Ascending aorta (tissue), 2 donors: ENCODE measurements around the gene IBTK. TPM values are rescaled to one million over a fixed set of nuclear protein-coding genes. Genes with fewer than 3 reads are reported as not detected.
"Not testable (repeated sequence)": the region's sequence is repeated elsewhere in the genome, so short reads cannot be mapped to it uniquely, and the experiment has no call there.

Experiments
- DNase-seq, 2 donors: peaks; one replicate each; pipeline ENCODE4 v3.0.0-alpha.2; 2019; ENCODE audit warnings: low spot score in 2 of 2
- H3K27ac ChIP-seq, 2 donors: fragments of 200-600 bp; sonication (generic); one replicate each; pipeline ENCODE4 v1.5.1; 2016 to 2017; ENCODE audit warnings: mild to moderate bottlenecking in 1 of 2
- H3K27me3 ChIP-seq: fragments of 200-600 bp; sonication (generic); one replicate; pipeline ENCODE4 v1.5.1; 2017
- H3K36me3 ChIP-seq, 2 donors: fragments of 200-600 bp; sonication (generic); one replicate each; pipeline ENCODE4 v1.5.1; 2016
- H3K4me1 ChIP-seq, 2 donors: fragments of 200-600 bp; sonication (generic); one replicate each; pipeline ENCODE4 v1.5.1; 2016 to 2017; ENCODE audit warnings: mild to moderate bottlenecking in 1 of 2
- H3K4me3 ChIP-seq, 2 donors: fragments of 200-600 bp; sonication (generic); one replicate each; pipeline ENCODE4 v1.5.1; 2016 to 2017; ENCODE audit warnings: mild to moderate bottlenecking in 1 of 2
- H3K9me3 ChIP-seq, 2 donors: fragments of 200-600 bp; sonication (generic); one replicate each; pipeline ENCODE4 v1.5.1; 2016
- intact Hi-C: fragments of 100-400 bp; cut with DNase I; formaldehyde crosslinking; loops from one replicate; pipeline ENCODE4 v1.15.1; 2023
- total RNA-seq: library from RNA; depleted of rRNA; stranded (reverse); fragments of >200 nt; gene quantifications from one replicate; pipeline ENCODE4 v1.1.0, GENCODE V29; 2016
- TF ChIP-seq, protein P1 (sequence below), 3 experiments: fragments of 200-600 bp in 2 of 3; fragments of 450-650 bp in 1 of 3; sonication (generic) in 2 of 3; IDR thresholded peaks; one replicate each; pipeline ENCODE4 v1.5.1; 2016 to 2019; ENCODE audit warnings: antibody characterized with exemption in 3 of 3, mild to moderate bottlenecking in 1 of 3, moderate library complexity in 1 of 3

Gene IBTK, protein sequence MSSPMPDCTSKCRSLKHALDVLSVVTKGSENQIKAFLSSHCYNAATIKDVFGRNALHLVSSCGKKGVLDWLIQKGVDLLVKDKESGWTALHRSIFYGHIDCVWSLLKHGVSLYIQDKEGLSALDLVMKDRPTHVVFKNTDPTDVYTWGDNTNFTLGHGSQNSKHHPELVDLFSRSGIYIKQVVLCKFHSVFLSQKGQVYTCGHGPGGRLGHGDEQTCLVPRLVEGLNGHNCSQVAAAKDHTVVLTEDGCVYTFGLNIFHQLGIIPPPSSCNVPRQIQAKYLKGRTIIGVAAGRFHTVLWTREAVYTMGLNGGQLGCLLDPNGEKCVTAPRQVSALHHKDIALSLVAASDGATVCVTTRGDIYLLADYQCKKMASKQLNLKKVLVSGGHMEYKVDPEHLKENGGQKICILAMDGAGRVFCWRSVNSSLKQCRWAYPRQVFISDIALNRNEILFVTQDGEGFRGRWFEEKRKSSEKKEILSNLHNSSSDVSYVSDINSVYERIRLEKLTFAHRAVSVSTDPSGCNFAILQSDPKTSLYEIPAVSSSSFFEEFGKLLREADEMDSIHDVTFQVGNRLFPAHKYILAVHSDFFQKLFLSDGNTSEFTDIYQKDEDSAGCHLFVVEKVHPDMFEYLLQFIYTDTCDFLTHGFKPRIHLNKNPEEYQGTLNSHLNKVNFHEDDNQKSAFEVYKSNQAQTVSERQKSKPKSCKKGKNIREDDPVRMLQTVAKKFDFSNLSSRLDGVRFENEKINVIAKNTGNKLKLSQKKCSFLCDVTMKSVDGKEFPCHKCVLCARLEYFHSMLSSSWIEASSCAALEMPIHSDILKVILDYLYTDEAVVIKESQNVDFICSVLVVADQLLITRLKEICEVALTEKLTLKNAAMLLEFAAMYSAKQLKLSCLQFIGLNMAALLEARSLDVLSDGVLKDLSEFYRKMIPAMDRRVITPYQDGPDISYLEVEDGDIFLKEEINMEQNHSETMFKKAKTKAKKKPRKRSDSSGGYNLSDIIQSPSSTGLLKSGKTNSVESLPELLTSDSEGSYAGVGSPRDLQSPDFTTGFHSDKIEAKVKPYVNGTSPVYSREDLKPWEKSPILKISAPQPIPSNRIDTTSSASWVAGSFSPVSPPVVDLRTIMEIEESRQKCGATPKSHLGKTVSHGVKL (N-terminal part only)
- total RNA-seq, result 8.8 TPM

DNA sequence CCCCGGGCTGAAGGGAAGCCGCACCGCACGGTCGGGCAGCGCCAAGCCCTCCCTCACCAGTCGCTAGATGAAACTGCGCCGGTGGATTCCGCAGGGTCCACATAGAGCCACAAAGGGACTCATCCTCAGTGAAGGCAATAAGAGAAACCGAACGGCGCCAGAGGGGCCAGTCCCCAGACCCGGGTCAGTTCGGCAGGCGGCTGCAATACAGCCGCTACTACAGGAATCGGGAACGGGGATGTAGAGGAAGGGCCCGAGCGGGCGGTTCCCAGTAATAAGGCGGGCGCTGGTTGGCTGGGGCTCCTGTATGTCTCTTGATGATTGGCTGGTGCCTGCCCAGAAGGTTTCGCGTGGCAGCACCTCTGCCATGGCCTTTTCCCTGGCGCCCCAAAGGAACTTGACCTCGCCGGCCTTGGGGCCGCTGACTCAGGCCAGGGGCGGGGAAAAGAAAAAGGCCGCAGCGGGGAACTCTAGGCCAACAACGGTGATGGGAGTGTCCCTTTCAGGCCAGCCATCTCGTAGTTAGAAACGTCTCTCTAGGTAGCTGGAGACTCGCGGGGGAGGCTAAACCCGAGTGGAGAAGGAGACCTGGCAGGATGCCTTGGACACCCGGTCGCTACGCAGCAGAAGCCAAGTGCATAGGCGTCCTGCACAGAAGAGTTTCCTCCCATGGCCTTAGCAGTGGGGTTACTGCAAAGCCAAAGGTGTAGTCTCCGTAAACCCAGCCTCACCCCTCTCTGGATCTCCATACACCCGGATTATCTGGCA is at the start of gene IBTK:
Gene IBTK (minus strand): TSS at position 240 of the 768 bp plus-strand sequence. CDS start 7,258 bp downstream, outside the sequence.
- intact Hi-C loops, result loop anchor here (5.0 kb wide), 3 partner anchors 115 to 945 kb away; partner anchors contain the start of genes PGM3, RWDD2A, TENT5A and TPBG
- peak; percentile 72 to 97 for DNase-seq
- Histone ChIP-seq H3K4me1 (peaks cover 0 to 9% of the 10 kb centered on the region in 2 donors), H3K27me3 (no peaks in the 10 kb centered on the region), H3K27ac (peak within 1 kb of the TSS; percentile 96), H3K4me3 (peak within 1 kb of the TSS; percentile 92), H3K36me3 (no peaks in the 10 kb centered on the region), H3K9me3 (no peaks in the 10 kb centered on the region)
- TF ChIP-seq, protein P1, sequence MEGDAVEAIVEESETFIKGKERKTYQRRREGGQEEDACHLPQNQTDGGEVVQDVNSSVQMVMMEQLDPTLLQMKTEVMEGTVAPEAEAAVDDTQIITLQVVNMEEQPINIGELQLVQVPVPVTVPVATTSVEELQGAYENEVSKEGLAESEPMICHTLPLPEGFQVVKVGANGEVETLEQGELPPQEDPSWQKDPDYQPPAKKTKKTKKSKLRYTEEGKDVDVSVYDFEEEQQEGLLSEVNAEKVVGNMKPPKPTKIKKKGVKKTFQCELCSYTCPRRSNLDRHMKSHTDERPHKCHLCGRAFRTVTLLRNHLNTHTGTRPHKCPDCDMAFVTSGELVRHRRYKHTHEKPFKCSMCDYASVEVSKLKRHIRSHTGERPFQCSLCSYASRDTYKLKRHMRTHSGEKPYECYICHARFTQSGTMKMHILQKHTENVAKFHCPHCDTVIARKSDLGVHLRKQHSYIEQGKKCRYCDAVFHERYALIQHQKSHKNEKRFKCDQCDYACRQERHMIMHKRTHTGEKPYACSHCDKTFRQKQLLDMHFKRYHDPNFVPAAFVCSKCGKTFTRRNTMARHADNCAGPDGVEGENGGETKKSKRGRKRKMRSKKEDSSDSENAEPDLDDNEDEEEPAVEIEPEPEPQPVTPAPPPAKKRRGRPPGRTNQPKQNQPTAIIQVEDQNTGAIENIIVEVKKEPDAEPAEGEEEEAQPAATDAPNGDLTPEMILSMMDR (IDR thresholded peaks at IDR 0.05), result no peak

DNA sequence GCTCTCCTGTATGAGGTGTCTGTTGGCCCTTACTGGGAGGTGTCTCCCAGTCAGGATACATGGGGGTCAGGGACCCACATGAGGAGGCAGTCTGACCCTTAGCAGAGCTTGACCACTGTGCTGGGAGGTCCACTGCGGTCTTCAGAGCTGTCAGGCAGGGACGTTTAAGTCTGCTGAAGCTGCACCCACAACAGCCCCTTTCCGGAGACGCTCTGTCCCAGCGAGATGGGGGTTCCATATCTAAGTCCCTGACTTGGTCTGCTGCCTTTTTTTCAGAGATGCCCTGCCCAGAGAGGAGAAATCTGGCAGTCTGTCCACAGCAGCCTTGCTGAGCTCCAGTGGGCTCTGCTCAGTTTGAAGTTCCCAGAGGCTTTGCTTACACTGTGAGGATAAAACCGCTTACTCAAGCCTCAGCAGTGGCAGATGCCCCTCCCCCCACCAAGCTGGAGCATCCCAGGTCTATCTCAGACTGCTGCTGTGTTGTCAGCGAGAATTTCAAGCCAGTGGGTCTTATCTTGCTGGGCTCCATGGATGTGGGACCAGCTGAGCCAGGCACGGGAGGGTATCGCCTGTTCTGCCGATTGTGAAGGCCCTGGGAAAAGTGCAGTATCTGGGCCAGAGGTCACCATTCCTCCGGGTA is 36.3 kb upstream of the IBTK start:
- Histone ChIP-seq H3K27ac (no peak overlapping the region), H3K4me1 (no peaks in the 10 kb centered on the region), H3K9me3 (no peaks in the 10 kb centered on the region), H3K36me3 (no peaks in the 10 kb centered on the region), H3K27me3 (no peaks in the 10 kb centered on the region), H3K4me3 (no peak overlapping the region)
- TF ChIP-seq, protein P1 (IDR thresholded peaks at IDR 0.05), result no peak
- DNase-seq, result no peak
- intact Hi-C loops, result no loop called here

DNA sequence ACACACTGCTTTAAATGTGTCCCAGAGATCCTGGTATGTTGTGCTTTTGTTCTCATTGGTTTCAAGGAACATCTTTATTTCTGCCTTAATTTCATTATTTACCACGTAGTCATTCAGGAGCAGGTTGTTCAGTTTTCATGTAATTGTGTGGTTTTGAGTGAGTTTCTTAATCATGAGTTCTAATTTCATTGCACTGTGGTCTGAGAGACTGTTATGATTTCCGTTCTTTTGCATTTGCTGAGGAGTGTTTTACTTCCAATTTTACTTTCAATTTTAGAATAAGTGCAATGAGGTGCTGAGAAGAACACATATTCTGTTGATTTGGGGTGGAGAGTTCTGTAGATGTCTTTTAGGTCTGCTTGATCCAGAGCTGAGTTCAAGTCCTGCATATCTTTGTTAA is 34.0 kb upstream of the IBTK start:
- H3K36me3 ChIP-seq, H3K27me3 ChIP-seq, intact Hi-C loops, H3K27ac ChIP-seq, H3K4me1 ChIP-seq, H3K9me3 ChIP-seq, DNase-seq, H3K4me3 ChIP-seq: not testable (repeated sequence)

DNA sequence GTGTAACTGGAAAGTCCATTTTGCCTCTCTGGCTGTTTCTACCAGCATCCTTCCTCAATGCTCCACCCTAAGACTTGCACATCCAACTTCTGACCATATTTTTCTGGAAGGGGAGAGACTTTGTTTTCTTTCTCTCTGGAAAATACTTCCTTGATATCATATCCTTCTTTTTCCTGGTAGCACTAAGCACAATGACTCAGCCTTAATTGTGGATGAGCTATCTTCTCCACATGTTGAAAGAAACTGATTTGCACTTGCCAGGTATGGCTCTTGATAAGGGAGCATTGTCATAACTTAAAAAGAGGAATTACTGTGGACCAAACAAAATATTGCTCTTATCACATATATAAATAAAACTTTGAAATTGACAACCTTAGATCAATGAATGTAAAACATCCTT is 30.1 kb upstream of the IBTK start:
- intact Hi-C loops, result no loop called here

DNA sequence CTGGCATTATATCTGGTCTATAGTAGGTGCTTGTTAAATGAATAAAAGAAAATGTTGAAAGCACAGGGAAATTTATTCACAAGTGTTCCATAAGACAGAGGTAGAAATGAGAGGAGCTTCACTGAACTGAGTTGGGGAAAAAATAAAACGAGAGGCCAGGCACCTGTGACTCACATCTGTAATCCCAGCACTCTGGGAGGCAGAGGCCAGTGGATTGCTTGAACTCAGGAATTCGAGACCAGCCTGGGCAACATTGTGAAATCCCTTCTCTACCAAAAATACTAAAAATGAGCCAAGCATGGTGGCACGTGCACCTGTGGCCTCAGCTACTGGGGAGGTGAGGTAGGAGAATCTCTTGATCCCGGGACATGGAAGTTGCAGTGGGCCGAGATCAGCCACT is 28.1 kb upstream of the IBTK start:
- DNase-seq, result no peak
- Histone ChIP-seq H3K27me3 (no peaks in the 10 kb centered on the region), H3K9me3 (no peaks in the 10 kb centered on the region), H3K36me3 (no peaks in the 10 kb centered on the region), H3K4me3 (no peak overlapping the region), H3K27ac (no peak overlapping the region), H3K4me1 (no peaks in the 10 kb centered on the region)
- TF ChIP-seq, protein P1 (IDR thresholded peaks at IDR 0.05), result no peak
- intact Hi-C loops, result no loop called here

More for the DNA sequence above, 30.1 kb upstream of the IBTK start:
- TF ChIP-seq, protein P1 (IDR thresholded peaks at IDR 0.05), result no peak
- no peaks in the 10 kb centered on the region for H3K36me3 ChIP-seq
- no peak overlapping the region for H3K27ac ChIP-seq
- H3K9me3 ChIP-seq, result no peaks in the 10 kb centered on the region
- no peaks in the 10 kb centered on the region for H3K4me1 ChIP-seq
- H3K4me3 ChIP-seq, result no peak overlapping the region
- H3K27me3 ChIP-seq, result no peaks in the 10 kb centered on the region
- DNase-seq, result no peak
